Measurements from ENCODE around the gene SFI1.
"Not testable (repeated sequence)": the region's sequence is repeated elsewhere in the genome, so short reads cannot be mapped to it uniquely, and the experiment has no call there.

Gene SFI1

DNA sequence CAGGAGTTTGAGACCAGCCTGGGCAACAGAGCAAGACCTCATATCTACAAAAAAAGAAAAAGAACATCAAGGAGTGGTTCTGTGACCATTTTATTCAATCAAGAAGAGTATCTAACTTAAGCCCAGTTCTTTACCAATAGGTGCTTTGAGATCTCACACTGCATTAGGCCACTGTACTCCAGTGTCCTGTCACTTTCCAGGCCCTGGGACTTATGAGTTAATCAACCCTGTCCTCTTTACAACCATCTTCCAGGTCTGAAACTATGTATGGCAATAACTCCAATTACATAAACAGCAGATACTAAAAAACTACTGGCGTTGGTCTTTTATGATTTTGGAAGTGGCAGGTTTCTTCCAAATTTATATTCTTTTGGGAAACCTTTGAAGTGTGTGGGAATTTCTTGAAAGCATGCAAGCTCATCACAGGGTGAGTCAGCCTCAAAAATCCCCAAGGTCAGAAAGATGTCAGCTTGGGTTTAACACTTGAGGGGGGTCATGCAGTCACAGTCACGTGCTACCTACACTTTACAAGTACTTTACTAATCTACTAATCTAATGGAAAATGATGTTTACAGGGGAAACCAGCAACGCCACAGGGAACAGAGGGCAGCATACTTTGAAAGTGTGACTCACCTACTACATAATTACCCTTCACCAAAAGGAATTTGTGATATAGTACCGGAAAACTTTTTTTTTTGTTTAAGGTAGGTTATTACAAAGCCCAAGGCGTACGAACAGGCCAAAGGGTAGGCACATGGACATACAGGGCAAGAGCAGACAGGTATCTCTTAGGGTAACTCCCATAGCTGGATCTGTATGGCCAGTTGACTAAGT, 150.1 kb downstream of the SFI1 start:
- no peak for DNase-seq

DNA sequence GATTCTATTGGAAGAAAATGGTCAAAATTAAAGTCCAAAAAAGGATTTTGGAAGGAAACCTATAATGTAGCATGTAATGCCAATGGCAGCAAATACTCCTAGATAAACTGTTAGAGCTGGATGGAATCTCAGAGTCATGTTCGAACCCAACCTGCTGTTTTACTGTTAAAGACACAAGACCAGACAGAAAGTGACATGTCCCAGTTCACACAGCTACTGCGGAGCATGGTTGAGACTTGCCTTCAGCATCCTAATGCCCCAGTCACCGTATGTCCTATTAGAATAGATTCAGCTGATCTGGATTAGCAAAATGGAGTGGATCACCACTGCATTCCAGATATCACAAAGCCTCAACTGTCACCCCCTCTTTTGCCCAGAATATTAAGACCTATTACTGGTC, 150.7 kb downstream of the SFI1 start:
- no peak for DNase-seq

DNA sequence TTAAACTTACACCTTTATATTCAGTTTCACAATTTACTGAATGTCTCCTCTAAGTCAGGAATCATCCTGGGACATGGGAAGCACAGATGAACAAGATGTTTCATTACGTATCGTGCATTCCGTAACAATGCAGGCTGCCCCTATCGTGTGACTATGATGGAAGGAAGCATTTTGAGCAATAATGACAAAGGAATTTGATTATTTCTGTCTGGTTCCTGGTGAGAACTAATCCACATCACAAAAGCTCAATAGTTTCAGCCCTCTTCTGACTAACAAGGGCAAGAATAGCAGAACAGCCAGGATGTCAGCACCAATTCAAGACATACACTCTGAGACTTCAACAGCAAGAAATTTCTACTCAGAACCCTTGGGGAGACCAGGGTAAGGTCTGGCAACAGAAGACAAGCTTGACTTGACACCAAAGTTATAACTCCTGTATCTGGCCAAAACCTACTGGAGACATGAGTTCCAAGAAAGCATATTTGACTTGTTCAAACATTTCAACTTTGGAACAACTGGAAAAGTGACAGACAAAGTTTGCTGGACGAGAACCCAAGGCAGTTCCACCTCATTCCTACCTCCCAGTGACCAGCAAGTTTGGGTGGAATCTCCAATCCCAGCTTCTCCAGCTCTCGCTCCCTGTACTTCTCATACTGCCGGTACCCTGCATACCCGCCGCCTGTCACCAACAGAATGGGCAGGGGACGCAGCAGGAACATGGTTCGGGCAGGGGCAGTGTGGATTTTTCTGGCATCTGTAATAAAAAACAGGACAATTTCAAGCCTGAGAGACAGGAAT, 151.4 kb downstream of the SFI1 start:
- DNase-seq: no peak

DNA sequence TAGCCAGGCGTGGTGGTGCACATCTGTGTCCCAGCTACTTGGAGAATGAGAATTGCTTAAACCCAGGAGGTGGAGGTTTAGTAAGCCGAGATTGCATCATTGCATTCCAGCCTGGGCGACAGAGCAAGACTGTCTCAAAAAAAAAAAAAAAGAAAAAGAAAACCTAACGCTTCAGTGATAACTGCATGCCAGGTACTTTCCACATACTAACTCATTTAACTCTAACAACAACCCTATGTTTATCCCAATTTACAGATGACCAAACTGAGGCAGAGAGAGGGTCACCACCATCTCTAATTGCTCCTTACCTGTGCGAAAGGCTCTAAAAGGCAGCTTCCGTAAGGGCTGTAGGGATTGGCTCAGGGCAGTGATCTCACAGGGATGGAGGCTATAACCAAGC, 154.1 kb downstream of the SFI1 start:
- DNase-seq: peak in 1 of 2 experiments; percentile 8

DNA sequence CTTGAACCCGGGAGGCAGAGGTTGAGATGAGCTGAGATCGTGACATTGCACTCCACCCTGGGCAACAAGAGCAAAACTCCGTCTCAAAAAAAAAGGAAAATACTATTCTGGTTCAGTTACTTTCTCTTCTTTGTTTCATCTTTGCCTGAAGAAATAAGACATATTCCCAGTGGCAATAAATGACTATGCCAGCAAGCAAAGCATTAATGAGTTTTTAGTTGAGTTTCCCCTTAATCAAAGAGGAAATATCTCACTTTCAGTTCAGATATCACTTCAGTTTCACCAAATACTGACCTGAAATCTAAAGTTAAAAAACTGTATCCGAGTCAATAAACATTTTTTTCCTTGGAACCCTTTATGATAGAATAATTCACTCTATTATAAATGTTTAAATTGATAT, 155.3 kb downstream of the SFI1 start:
- no peak for DNase-seq

DNA sequence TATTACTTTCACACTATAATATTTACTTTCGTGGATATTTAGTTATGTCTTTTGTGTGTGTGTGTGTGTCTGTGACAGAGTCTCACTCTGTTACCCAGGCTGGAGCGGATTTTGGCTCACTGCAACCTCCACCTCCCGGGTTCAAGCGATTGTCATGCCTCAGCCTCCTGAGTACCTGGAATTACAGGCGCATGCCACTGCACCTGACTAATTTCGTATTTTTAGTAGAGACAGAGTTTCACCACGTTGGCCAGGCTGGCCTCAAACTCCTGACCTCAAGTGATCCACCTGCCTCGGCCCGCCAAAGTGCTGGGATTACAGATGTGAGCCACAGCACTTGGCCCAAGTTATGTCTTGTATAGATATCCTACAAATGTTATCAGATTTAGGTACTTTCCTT, 155.8 kb downstream of the SFI1 start:
- DNase-seq: no peak

DNA sequence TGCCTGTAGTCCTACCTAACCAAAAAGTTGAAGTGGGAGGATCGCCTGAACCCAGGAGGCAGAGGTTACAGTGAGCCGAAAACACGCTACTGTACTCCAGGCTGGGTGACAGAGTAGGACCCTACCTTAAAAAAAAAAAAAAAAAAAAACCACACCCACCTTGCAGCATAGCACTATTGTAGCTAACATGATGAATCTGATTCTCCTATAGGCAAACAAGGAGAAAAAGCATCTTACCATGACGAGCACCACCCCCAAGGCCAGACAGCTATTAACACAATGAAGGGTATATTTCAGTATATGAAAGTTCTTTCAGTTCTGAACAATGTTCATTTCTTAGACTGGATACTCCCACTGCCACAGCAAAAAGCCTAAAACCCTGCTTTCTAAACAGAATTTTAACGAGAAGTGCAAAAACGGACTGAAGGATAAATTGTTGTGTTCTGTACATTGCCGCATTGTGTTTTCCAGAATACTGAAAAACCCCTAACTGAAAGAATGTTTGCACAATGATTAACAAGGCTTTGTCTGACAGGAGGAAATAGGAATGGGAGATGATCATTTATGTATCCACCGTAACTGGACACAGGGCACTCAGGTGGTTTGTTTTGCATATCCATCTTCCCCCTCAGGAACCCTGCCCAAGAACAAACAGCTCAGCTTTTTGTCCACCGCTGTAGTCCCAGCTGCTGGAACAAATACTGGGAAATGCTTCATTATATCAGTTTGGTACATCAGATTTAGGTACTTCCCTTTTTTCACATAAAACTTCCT, 156.8 kb downstream of the SFI1 start:
- no peak for DNase-seq

DNA sequence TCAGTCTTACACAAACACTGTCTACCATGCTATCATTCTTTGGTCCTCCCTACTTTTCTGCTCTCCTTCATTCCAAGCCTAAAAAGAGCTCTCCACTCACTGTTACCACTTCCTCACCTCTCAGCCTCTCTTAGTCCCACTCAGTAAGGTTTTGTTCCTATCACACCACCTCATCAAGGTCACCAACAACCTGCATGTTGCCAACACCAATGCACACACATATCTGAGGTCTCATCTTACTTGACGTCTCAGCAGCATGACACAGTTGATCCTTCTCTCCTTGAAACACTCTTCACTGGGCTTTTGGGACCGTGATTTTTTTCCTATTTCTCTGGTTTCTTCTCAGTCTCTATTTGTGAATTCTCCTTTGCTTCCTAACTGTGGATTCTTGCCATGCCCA, 157.6 kb downstream of the SFI1 start:
- no peak for DNase-seq

DNA sequence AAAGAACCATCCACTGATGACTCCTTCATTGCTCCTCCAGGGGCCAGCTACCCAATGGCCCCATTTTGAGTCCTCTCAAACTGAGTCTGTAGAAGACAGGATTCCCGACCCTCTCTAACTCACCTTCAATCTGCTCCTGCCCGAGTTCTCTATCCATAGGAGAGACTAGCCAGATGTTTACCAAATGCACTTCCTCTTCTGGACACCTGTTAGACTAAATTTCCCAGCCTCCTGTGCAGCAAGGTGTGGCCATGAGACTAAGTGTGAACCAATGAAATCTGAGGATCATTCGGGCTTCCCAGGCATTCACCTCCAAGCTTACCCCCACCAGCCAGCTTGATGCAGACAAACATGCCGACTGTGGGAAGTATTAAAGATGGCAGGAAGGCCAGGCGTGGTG, 158.1 kb downstream of the SFI1 start:
- DNase-seq: no peak

DNA sequence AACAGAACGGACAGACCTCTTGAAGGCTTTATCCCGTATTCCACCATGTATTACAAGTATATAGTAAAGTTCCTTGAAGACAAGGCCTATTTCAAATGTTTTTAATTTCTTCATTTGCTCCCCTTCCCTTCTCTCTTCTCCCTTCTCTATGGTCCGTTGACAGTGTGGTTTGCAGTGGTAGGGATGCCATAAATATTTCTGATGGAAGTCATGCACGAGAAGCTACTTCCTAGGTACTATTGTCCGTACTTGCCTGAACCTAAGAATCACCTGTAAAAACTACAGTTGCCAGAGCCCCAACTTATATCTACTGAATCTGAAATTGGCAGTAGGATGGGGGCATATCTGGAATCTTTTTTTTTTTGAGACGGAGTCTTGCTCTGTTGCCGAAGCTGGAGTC, 162.9 kb downstream of the SFI1 start:
- DNase-seq: no peak

DNA sequence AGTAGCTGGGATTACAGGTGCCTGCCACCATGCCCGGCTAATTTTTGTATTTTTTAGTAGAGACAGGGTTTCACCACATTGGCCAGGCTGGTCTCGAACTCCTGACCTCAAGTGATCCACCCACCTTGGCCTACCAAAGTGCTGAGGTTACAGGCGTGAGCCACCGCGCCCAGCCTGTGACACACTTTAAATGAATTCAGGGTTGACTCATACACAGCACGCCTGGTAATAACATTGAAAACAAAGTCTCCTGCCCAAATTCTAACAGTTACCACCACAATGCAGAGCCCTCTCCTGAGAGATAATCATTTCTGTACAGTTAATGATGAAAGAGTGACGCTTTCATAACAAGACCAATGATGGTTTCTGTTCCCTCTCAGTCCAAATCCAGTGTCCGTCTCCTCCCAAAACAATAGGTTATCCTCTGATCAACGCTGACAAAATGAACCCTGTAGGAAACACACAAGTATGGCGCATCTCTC, 164.6 kb downstream of the SFI1 start:
- not testable (repeated sequence) for DNase-seq

DNA sequence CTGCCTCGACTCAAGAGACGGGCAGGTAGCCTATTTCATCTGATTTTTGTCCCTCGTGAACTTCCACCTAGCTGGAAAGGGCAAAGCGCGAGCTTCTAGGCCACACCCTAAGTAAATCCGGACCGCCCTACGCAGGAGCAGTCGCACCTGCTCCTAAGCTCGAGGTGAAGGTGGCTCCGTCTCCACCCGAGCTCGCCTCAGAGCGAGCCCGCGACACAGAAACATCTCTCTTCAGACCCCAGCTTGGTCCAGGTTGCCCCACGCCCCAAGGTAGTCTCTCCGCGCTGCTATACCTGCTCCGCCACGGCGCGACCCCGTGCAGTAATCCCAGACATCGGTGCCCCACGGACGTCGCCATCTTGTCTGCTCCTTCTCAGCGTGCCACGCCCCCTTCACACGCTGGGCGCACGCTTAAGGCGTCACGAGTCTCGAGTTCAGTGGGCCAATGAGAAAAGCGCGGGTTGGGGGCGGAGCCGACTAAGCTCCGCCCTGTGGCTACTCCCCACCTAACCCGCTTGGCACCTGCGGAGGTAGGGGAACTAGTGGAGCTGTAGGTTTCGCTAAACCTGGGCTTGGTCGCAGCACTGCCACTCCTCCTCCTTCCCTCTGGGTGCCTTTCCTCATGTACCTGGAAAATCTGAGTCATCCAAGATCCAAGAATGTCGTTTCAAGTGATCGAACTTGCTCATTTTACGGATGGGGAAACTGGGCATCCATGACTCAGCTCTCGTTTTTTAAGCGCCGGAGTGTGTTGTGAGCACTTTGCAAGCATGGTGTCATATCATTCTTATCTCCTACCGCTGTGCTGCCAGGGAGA, 165.7 kb downstream of the SFI1 start, which contains the start of gene PISD:
TSS of gene PISD (minus strand) at position 365 of the 817 bp plus-strand sequence. CDS start at position 358, 7 bp downstream.
- peak; percentile 84 to 91 for DNase-seq

DNA sequence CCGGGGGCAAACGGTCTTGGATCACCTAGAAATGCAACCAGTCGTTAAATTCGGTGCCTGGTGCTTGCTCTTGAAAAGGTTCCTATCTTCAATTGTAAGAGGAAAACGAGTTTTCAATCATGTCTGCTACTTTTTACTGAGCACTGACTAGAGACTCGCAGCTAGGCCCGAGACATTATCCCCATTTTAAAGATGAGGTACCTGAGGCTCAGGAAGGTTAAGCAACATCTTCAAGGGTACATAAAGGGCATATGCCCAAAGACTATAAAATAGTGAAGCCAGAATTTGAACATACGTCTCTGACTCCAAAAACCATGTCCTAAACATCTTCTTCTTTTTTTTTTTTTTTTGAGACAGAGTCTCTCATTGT, 166.3 kb downstream of the SFI1 start:
- no peak for DNase-seq

All from AML-193 (cell line).